HepG2 (cell line): Measurements from ENCODE around the gene CMIP. TPM values are rescaled to one million over a fixed set of nuclear protein-coding genes. Genes with fewer than 3 reads are reported as not detected.

Experiments
- AFF4 ChIP-seq: sonication (generic); formaldehyde crosslinking; IDR thresholded peaks from 2 replicates; pipeline ENCODE4 v1.4.0; 2020; ENCODE audit warnings: missing genetic modification reagents
- AGO1 ChIP-seq: fragments of 200-400 bp; formaldehyde crosslinking; IDR thresholded peaks from 2 replicates; pipeline ENCODE4 v1.6.1; 2017; ENCODE audit warnings: mild to moderate bottlenecking, low read depth, low read length, moderate library complexity; ENCODE audit not compliant: poor library complexity, severe bottlenecking
- CHD2 ChIP-seq: IDR thresholded peaks from 2 replicates; pipeline ENCODE4 v1.6.1; 2011; ENCODE audit warnings: low read depth, low read length, improper control_type of control experiment
- CREBL2 ChIP-seq: sonication (generic); formaldehyde crosslinking; IDR thresholded peaks from 2 replicates; pipeline ENCODE4 v1.8.1; 2023; ENCODE audit warnings: missing genetic modification reagents, mild to moderate bottlenecking, borderline replicate concordance
- GABPB1 ChIP-seq: IDR thresholded peaks from 2 replicates; pipeline ENCODE4 v1.6.1; 2016; ENCODE audit warnings: mild to moderate bottlenecking, missing genetic modification reagents, moderate library complexity, missing compliant biosample characterization
- KLF11 ChIP-seq: IDR thresholded peaks from 2 replicates; pipeline ENCODE4 v1.6.1; 2016; ENCODE audit warnings: missing compliant biosample characterization
- MTF2 ChIP-seq: sonication (generic); formaldehyde crosslinking; IDR thresholded peaks from 2 replicates; pipeline ENCODE4 v1.5.0; 2020; ENCODE audit warnings: missing genetic modification reagents, borderline replicate concordance
- NFE2 ChIP-seq: sonication (generic); formaldehyde crosslinking; IDR thresholded peaks from 2 replicates; pipeline ENCODE4 v1.4.0; 2020; ENCODE audit warnings: missing genetic modification reagents
- NFYC ChIP-seq: IDR thresholded peaks from 2 replicates; pipeline ENCODE4 v1.6.1; 2016; ENCODE audit warnings: missing genetic modification reagents, missing compliant biosample characterization
- SNAPC2 ChIP-seq: sonication (generic); formaldehyde crosslinking; IDR thresholded peaks from 2 replicates; pipeline ENCODE4 v1.8.1; 2022; ENCODE audit warnings: mild to moderate bottlenecking, missing genetic modification reagents
- STAT6 ChIP-seq: sonication (generic); formaldehyde crosslinking; IDR thresholded peaks from 2 replicates; pipeline ENCODE4 v1.4.0; 2020; ENCODE audit warnings: missing genetic modification reagents, mild to moderate bottlenecking, borderline replicate concordance
- ZBTB25 ChIP-seq: IDR thresholded peaks from 2 replicates; pipeline ENCODE4 v1.6.1; 2018; ENCODE audit warnings: missing genetic modification reagents
- ZBTB42 ChIP-seq: sonication (generic); formaldehyde crosslinking; IDR thresholded peaks from 2 replicates; pipeline ENCODE4 v1.5.0; 2020; ENCODE audit warnings: mild to moderate bottlenecking, missing genetic modification reagents
- ZBTB43 ChIP-seq: sonication (generic); formaldehyde crosslinking; conservative IDR thresholded peaks from 2 replicates; pipeline ENCODE4 v1.4.0; 2020; ENCODE audit warnings: missing genetic modification reagents
- ZFAT ChIP-seq: sonication (generic); formaldehyde crosslinking; conservative IDR thresholded peaks from 2 replicates; pipeline ENCODE4 v1.8.1; 2023; ENCODE audit warnings: missing genetic modification reagents, inconsistent platforms
- ZNF563 ChIP-seq: sonication (generic); formaldehyde crosslinking; IDR thresholded peaks from 2 replicates; pipeline ENCODE4 v1.8.0; 2022; ENCODE audit warnings: mild to moderate bottlenecking, moderate library complexity, missing genetic modification reagents
- ZNF619 ChIP-seq: sonication (generic); formaldehyde crosslinking; IDR thresholded peaks from 2 replicates; pipeline ENCODE4 v1.4.0; 2020; ENCODE audit warnings: mild to moderate bottlenecking, missing genetic modification reagents
- polyA plus RNA-seq, 8 experiments: library from polyadenylated mRNA; depleted of rRNA in 3 of 8; stranded (reverse) in 7 of 8; unstranded in 1 of 8; fragments of >200 nt; fragmentation: Illumina TruSeq in 4 of 8; extraction: Trizol in 4 of 8; gene quantifications; 2 replicates each; pipeline versions ENCODE4 v1.2.1 to v1.2.3, GENCODE V29; 2011 to 2016; ENCODE audit warnings: low read depth in 4 of 8, missing spikeins in 1 of 8, mixed read lengths in 1 of 8; ENCODE audit not compliant: insufficient read depth in 1 of 8
- total RNA-seq, 5 experiments: library from RNA; depleted of rRNA; stranded (reverse); fragments of >200 nt; fragmentation: Illumina TruSeq; extraction: Trizol; gene quantifications; 2 replicates each; pipeline ENCODE4 v1.2.3, GENCODE V29; 2016; ENCODE audit warnings: low read depth in 1 of 5

Gene CMIP
- total and polyA plus RNA-seq, 2 of the 13 experiments (the other 11 are each of a cell fraction or from before 2014, with no cell fraction given) = 10.9 to 18.1 TPM

GRCh38 chr16:81451753-81452680 is 7.4 kb downstream of the CMIP start (continued):
- peak; percentile 72; the same call in 1 of the 2 replicates for TF ChIP-seq STAT6
- peak; percentile 64; the same call in 1 of the 2 replicates for TF ChIP-seq GABPB1 (CRISPR knock-in tag)
- TF ChIP-seq ZBTB25 (CRISPR knock-in tag) = peak; percentile 60; the same call in 1 of the 2 replicates
- peak; percentile 89 for TF ChIP-seq KLF11
- peak; percentile 93; the same call in 1 of the 2 replicates for TF ChIP-seq ZNF619 (CRISPR knock-in tag)
- TF ChIP-seq MTF2 (CRISPR knock-in tag) = no peak
- TF ChIP-seq SNAPC2 (CRISPR knock-in tag) = peak; percentile 92; the same call in 1 of the 2 replicates
- TF ChIP-seq CREBL2 (CRISPR knock-in tag) = no peak
- TF ChIP-seq ZBTB43 (CRISPR knock-in tag) = peak; percentile 85
- TF ChIP-seq ZFAT (CRISPR knock-in tag) = no peak
- no peak for TF ChIP-seq AGO1
- TF ChIP-seq CHD2 = peak; percentile 9; the same call in 1 of the 2 replicates
- peak; percentile 77; the same call in 1 of the 2 replicates for TF ChIP-seq AFF4 (CRISPR knock-in tag)
- peak; percentile 37; the same call in 1 of the 2 replicates for TF ChIP-seq NFYC (CRISPR knock-in tag)
- TF ChIP-seq ZBTB42 = no peak
- peak; percentile 7; the same call in 1 of the 2 replicates for TF ChIP-seq ZNF563 (CRISPR knock-in tag)
- TF ChIP-seq NFE2 (CRISPR knock-in tag) = peak; percentile 39; the same call in 1 of the 2 replicates
